ENCODE data around the gene LTBP2. TPM values are rescaled to one million over a fixed set of nuclear protein-coding genes. Genes with fewer than 3 reads are reported as not detected.

LTBP2 gene
- total and polyA plus RNA-seq, 2 of the 13 experiments (the other 11 are each of a cell fraction or from before 2014, with no cell fraction given): 0.20 to 0.41 TPM

DNA sequence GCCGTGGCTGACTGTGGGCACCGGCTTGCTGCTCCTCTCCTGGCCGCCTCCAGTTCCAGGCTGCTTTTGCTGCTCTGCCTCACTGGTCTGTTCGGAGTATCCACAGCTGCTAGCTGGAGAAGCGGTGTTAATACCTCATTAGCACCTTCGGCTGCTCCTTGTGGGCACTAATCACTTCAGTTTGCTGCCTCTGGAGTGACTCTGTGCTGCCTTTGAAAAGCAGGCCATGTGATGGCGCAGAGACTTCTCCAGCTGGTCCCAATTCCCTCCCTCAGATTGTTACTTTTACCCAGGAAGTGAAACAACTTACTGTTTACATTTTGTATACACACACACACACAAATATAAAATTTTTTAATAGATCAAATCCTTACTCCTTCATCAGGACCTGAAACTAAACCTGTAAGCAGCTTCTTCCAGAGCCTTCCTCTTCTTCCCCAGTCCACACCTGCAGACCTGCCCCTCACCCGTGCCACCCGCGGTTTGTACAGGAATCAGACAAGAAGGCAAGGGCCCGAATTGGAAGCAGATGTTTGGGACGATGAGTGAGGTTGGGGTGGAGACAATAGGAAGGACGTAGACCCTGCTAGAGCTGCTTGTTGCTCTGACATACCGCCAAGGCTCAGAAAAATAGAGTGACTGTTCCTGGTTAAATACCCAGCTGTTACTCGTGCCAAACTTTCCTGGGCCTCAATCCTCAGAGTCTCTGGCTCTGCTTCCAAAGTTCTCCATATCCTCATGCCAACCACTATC is 41.5 kb upstream of the LTBP2 start:
- Histone ChIP-seq H3K27me3 (ENCODE audit: control insufficient read depth in 1 of 2, insufficient read depth in 2 of 2, low read length in 2 of 2) (no peaks in the 10 kb centered on the region), H3K79me2 (ENCODE audit: insufficient read depth, low read length) (no peaks in the 10 kb centered on the region), H2AFZ (ENCODE audit: low read length) (no peak overlapping the region), H3K4me2 (ENCODE audit: low read depth, low read length) (no peak overlapping the region), H3K9ac (ENCODE audit: insufficient read depth, low read depth, low read length) (no peak overlapping the region), H3K4me1 (ENCODE audit: insufficient read depth, low read length) (no peaks in the 10 kb centered on the region), H3K4me3 (replicated peaks in 1 of 3; ENCODE audit: insufficient read depth in 1 of 3, low read depth in 2 of 3, low read length in 3 of 3) (no peak overlapping the region), H4K20me1 (ENCODE audit: insufficient read depth, low read length) (no peaks in the 10 kb centered on the region), H3K9me3 (ENCODE audit: low read length) (no peaks in the 10 kb centered on the region), H3K36me3 (replicated peaks in 1 of 2; ENCODE audit: control insufficient read depth in 1 of 2, insufficient read depth in 2 of 2, low read length in 2 of 2) (no peaks in the 10 kb centered on the region; a peak in 1 of 5 replicates), H3K27ac (ENCODE audit: extremely low read length, insufficient read depth, low read length) (no peak overlapping the region)
- in situ Hi-C loops (cut with HindIII; ENCODE audit: extremely low pct_ligation_motif_present, low pct_unique_long_range_greater_than_20kb) (no loop called here), intact Hi-C loops (cut with micrococcal nuclease; ENCODE audit: unreplicated experiment) (no loop called here)
- ChIA-PET POLR2A (no interaction called here), CTCF (ENCODE audit: low intra/inter-chr PET ratio, low total read pairs) (no interaction called here)
- no peak for ATAC-seq
- no TSS peak for BruUV-seq (replicated peaks)
- no peak for DNase-seq (ENCODE audit: low spot score)
- WGBS (ENCODE audit: low lambda C conversion rate): 87% methylated on average over 12 of the region's 15 CpGs
- no peak for FAIRE-seq
- TF ChIP-seq, protein P1, sequence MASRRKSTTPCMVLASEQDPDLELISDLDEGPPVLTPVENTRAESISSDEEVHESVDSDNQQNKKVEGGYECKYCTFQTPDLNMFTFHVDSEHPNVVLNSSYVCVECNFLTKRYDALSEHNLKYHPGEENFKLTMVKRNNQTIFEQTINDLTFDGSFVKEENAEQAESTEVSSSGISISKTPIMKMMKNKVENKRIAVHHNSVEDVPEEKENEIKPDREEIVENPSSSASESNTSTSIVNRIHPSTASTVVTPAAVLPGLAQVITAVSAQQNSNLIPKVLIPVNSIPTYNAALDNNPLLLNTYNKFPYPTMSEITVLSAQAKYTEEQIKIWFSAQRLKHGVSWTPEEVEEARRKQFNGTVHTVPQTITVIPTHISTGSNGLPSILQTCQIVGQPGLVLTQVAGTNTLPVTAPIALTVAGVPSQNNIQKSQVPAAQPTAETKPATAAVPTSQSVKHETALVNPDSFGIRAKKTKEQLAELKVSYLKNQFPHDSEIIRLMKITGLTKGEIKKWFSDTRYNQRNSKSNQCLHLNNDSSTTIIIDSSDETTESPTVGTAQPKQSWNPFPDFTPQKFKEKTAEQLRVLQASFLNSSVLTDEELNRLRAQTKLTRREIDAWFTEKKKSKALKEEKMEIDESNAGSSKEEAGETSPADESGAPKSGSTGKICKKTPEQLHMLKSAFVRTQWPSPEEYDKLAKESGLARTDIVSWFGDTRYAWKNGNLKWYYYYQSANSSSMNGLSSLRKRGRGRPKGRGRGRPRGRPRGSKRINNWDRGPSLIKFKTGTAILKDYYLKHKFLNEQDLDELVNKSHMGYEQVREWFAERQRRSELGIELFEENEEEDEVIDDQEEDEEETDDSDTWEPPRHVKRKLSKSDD (CRISPR knock-in tag; IDR thresholded peaks at IDR 0.05; ENCODE audit: low read depth): no peak
- TF ChIP-seq ZFP36 (IDR thresholded peaks at IDR 0.05; ENCODE audit: borderline replicate concordance, low read depth, low read length, partially characterized antibody) (no peak), ZNF317 (CRISPR knock-in tag; IDR thresholded peaks at IDR 0.05) (no peak), ZNF460 (CRISPR knock-in tag; IDR thresholded peaks at IDR 0.05; ENCODE audit: borderline replicate concordance) (no peak), GTF3A (CRISPR knock-in tag; conservative IDR thresholded peaks at IDR 0.05) (no peak), ZNF720 (CRISPR knock-in tag; IDR thresholded peaks at IDR 0.05) (no peak)

All from HepG2 (cell line).